D341Med (cell line): ENCODE data around the gene DCLK1.
"Not testable (repeated sequence)": the region's sequence is repeated elsewhere in the genome, so short reads cannot be mapped to it uniquely, and the experiment has no call there.

Experiments used
- DNase-seq: peaks from one replicate; pipeline ENCODE4 v3.0.0; 2012; ENCODE audit warnings: low spot score

DCLK1 gene

GRCh38 chr13:36084131-36084530 lies 47.1 kb downstream of the DCLK1 start:
- DNase-seq = no peak

- DNase-seq = no peak
These were observed 48.4 kb downstream of the DCLK1 start for GRCh38 chr13:36082806-36083205.

GRCh38 chr13:36082396-36082795 lies 48.8 kb downstream of the DCLK1 start:
- DNase-seq = no peak

- DNase-seq = no peak
These were observed 55.0 kb downstream of the DCLK1 start for GRCh38 chr13:36076211-36076610.

- DNase-seq = no peak
These were observed 56.5 kb downstream of the DCLK1 start for GRCh38 chr13:36074659-36075058.

- no peak for DNase-seq
These were observed 58.8 kb downstream of the DCLK1 start for GRCh38 chr13:36072152-36072935.

- not testable (repeated sequence) for DNase-seq
These were observed 60.5 kb downstream of the DCLK1 start for GRCh38 chr13:36070504-36071192.

- DNase-seq = no peak
These were observed 61.3 kb downstream of the DCLK1 start for GRCh38 chr13:36069881-36070366.

- DNase-seq = no peak
These were observed 62.2 kb downstream of the DCLK1 start for GRCh38 chr13:36068991-36069390.

GRCh38 chr13:36068566-36068965 lies 62.6 kb downstream of the DCLK1 start:
- DNase-seq = no peak

GRCh38 chr13:36067746-36068381 lies 63.3 kb downstream of the DCLK1 start:
- DNase-seq = no peak

- no peak for DNase-seq
These were observed 68.9 kb downstream of the DCLK1 start for GRCh38 chr13:36062249-36062648.

- DNase-seq = no peak
These were observed 69.6 kb downstream of the DCLK1 start for GRCh38 chr13:36061621-36062020.

GRCh38 chr13:36061054-36061453 lies 70.1 kb downstream of the DCLK1 start:
- no peak for DNase-seq

GRCh38 chr13:36059321-36059720 lies 71.9 kb downstream of the DCLK1 start:
- DNase-seq = no peak

- DNase-seq = no peak
These were observed 73.1 kb downstream of the DCLK1 start for GRCh38 chr13:36058116-36058515.

GRCh38 chr13:36057547-36057946 lies 73.6 kb downstream of the DCLK1 start:
- no peak for DNase-seq

GRCh38 chr13:36057041-36057440 lies 74.1 kb downstream of the DCLK1 start:
- no peak for DNase-seq

- DNase-seq = no peak
These were observed 75.8 kb downstream of the DCLK1 start for GRCh38 chr13:36055366-36055765.

GRCh38 chr13:36054041-36054440 lies 77.1 kb downstream of the DCLK1 start:
- DNase-seq = no peak

GRCh38 chr13:36051082-36051481 lies 80.1 kb downstream of the DCLK1 start:
- no peak for DNase-seq

GRCh38 chr13:36046672-36047071 lies 84.5 kb downstream of the DCLK1 start:
- no peak for DNase-seq
